Erythroblast (primary cell): Measurements from ENCODE around the gene PLPPR1.

Experiments
- GATA1 ChIP-seq: IDR thresholded peaks from 2 replicates; pipeline ENCODE4 v1.6.1; 2011; ENCODE audit warnings: low read depth, mild to moderate bottlenecking, control low read depth, low read length, moderate library complexity
- POLR2A ChIP-seq: IDR thresholded peaks from 2 replicates; pipeline ENCODE4 v1.6.1; 2011; ENCODE audit warnings: mild to moderate bottlenecking, low read length

DNA sequence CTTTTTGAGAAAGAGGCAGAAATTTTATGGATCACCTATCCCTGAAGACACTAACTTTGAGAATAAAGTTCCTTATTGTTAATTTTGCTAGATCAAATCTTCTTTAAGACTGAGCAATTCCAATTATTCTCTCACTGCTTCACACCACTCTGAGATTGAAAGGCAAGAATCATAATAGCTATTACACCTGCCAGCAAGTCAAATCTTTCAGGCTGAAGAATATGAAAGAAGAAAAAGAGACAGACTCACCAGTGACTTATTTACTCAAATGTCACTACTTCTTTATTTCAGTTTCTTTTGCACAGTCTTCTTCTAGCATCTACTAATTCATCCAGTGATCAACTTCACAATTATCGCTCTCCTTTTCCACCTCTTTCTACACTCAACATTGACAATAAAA, 35.9 kb upstream of the PLPPR1 start:
- TF ChIP-seq POLR2A (no peak), GATA1 (no peak)
